Neural progenitor cell (in vitro differentiated cells): ENCODE data around the gene VCL. TPM values are rescaled to one million over a fixed set of nuclear protein-coding genes. Genes with fewer than 3 reads are reported as not detected.
A peak's percentile ranks its signal among the peaks of the same experiment; 100 is the strongest.

Source experiments
- DNase-seq: peaks from one replicate; pipeline ENCODE4 v3.0.0-alpha.2; 2016; ENCODE audit warnings: low spot score
- H2AFZ ChIP-seq: fragments of 200-600 bp; sonication (generic); replicated peaks from 2 replicates; pipeline ENCODE4 v1.6.1; 2016; ENCODE audit warnings: antibody characterized with exemption
- H3F3A ChIP-seq: fragments of 200-600 bp; sonication (generic); 2 replicates; pipeline ENCODE4 v1.6.1; 2016; ENCODE audit warnings: antibody characterized with exemption, low read depth
- H3K27ac ChIP-seq: fragments of 200-600 bp; sonication (generic); 2 replicates; pipeline ENCODE4 v1.5.1; 2016; ENCODE audit warnings: mild to moderate bottlenecking
- H3K27me3 ChIP-seq: fragments of 200-600 bp; sonication (generic); 2 replicates; pipeline ENCODE4 v1.6.1; 2016; ENCODE audit warnings: mild to moderate bottlenecking, moderate library complexity
- H3K36me3 ChIP-seq: fragments of 200-600 bp; sonication (generic); 2 replicates; pipeline ENCODE4 v1.5.1; 2016
- H3K4me1 ChIP-seq: fragments of 200-600 bp; sonication (generic); 2 replicates; pipeline ENCODE4 v1.6.1; 2016; ENCODE audit warnings: mixed run types
- H3K4me2 ChIP-seq: fragments of 200-600 bp; sonication (generic); 2 replicates; pipeline ENCODE4 v1.6.1; 2016
- H3K4me3 ChIP-seq: fragments of 200-600 bp; sonication (generic); 2 replicates; pipeline ENCODE4 v1.5.1; 2016
- H3K79me2 ChIP-seq: fragments of 200-600 bp; sonication (generic); 2 replicates; pipeline ENCODE4 v1.6.1; 2016; ENCODE audit warnings: low read depth
- H3K9ac ChIP-seq: fragments of 200-600 bp; sonication (generic); 2 replicates; pipeline ENCODE4 v1.6.1; 2016
- H3K9me3 ChIP-seq: fragments of 200-600 bp; sonication (generic); 2 replicates; pipeline ENCODE4 v1.5.1; 2016; ENCODE audit warnings: low read depth
- H4K20me1 ChIP-seq: fragments of 200-600 bp; sonication (generic); 2 replicates; pipeline ENCODE4 v1.6.1; 2016; ENCODE audit warnings: low read depth
- H3K27ac Mint-ChIP-seq: 3 replicates; pipeline ENCODE4 v1.8.0; 2021; ENCODE audit warnings: mixed read lengths
- H3K27me3 Mint-ChIP-seq: 2 replicates; pipeline ENCODE4 v1.8.0; 2022; ENCODE audit warnings: low read depth, mild to moderate bottlenecking, inconsistent platforms, moderate library complexity, mixed read lengths; ENCODE audit not compliant: insufficient read depth
- H3K36me3 Mint-ChIP-seq: 3 replicates; pipeline ENCODE4 v1.8.0; 2021; ENCODE audit warnings: mixed read lengths
- H3K4me1 Mint-ChIP-seq: 3 replicates; pipeline ENCODE4 v1.8.0; 2021; ENCODE audit warnings: mixed read lengths
- H3K4me3 Mint-ChIP-seq: 3 replicates; pipeline ENCODE4 v1.8.0; 2021; ENCODE audit warnings: mild to moderate bottlenecking, moderate library complexity, mixed read lengths
- H3K9me3 Mint-ChIP-seq: 3 replicates; pipeline ENCODE4 v1.8.0; 2020; ENCODE audit warnings: mixed read lengths
- EZH2 ChIP-seq: fragments of 200-600 bp; sonication (generic); IDR thresholded peaks from 2 replicates; pipeline ENCODE4 v1.6.1; 2017; ENCODE audit warnings: antibody characterized with exemption, mild to moderate bottlenecking, moderate library complexity
- EZH2phosphoT487 ChIP-seq: fragments of 200-600 bp; sonication (generic); IDR thresholded peaks from 2 replicates; pipeline ENCODE4 v1.6.1; 2017; ENCODE audit warnings: antibody characterized with exemption
- total RNA-seq: library from RNA; depleted of rRNA; stranded (reverse); fragments of >200 nt; gene quantifications from 2 replicates; pipeline ENCODE4 v1.2.3, GENCODE V29; 2015; ENCODE audit warnings: low replicate concordance
- TF ChIP-seq, protein P1 (sequence below): fragments of 200-600 bp; sonication (generic); IDR thresholded peaks from 2 replicates; pipeline ENCODE4 v1.5.1; 2017; ENCODE audit warnings: antibody characterized with exemption, mild to moderate bottlenecking

Gene VCL
- total RNA-seq, 1 donor from 2014 or later: 96.9 TPM

DNA sequence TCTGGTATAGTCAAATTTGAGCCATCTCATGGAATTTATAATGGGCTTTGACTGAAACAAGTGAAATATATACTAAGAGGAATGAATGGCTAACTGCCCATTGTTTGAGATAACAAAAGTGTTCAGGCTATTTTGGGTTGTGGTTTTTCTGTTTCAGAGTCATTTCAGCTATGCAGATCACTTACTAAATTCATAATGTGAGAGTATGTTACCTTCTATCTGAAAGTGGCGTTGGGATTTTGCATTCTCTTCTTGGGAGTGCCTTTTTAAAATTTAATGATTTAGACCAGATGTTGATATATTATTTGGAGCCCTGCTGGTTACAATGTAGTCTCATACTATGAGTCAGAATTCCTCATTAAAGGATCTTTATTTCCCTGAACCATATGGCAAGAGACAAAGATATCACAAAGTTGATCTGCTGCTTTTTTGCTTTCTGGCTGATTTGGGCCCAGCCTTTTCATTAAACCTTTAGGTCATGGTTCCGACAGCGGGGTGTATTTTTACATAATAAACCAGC is 10.4 kb downstream of the VCL start:
- no peak for DNase-seq
- Histone ChIP-seq H3K79me2 (peaks cover 100% of the 10 kb centered on the region), H2AFZ (no peak overlapping the region), H4K20me1 (peaks cover 41% of the 10 kb centered on the region), H3F3A (peaks cover 11% of the 10 kb centered on the region), H3K4me3 (no peak overlapping the region), H3K36me3 (no peaks in the 10 kb centered on the region), H3K9ac (no peak overlapping the region), H3K27me3 (no peaks in the 10 kb centered on the region), H3K4me2 (no peak overlapping the region), H3K27ac (peak overlapping the region; percentile 4), H3K9me3 (no peaks in the 10 kb centered on the region), H3K4me1 (peaks cover 18% of the 10 kb centered on the region)
- Mint-ChIP-seq H3K27ac (peak overlapping the region; percentile 75), H3K27me3 (no peaks in the 10 kb centered on the region), H3K36me3 (peaks cover 14% of the 10 kb centered on the region), H3K9me3 (no peaks in the 10 kb centered on the region), H3K4me1 (peaks cover 44% of the 10 kb centered on the region), H3K4me3 (no peak overlapping the region)
- TF ChIP-seq EZH2phosphoT487 (no peak), EZH2 (no peak)
- TF ChIP-seq, protein P1, sequence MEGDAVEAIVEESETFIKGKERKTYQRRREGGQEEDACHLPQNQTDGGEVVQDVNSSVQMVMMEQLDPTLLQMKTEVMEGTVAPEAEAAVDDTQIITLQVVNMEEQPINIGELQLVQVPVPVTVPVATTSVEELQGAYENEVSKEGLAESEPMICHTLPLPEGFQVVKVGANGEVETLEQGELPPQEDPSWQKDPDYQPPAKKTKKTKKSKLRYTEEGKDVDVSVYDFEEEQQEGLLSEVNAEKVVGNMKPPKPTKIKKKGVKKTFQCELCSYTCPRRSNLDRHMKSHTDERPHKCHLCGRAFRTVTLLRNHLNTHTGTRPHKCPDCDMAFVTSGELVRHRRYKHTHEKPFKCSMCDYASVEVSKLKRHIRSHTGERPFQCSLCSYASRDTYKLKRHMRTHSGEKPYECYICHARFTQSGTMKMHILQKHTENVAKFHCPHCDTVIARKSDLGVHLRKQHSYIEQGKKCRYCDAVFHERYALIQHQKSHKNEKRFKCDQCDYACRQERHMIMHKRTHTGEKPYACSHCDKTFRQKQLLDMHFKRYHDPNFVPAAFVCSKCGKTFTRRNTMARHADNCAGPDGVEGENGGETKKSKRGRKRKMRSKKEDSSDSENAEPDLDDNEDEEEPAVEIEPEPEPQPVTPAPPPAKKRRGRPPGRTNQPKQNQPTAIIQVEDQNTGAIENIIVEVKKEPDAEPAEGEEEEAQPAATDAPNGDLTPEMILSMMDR: no peak

DNA sequence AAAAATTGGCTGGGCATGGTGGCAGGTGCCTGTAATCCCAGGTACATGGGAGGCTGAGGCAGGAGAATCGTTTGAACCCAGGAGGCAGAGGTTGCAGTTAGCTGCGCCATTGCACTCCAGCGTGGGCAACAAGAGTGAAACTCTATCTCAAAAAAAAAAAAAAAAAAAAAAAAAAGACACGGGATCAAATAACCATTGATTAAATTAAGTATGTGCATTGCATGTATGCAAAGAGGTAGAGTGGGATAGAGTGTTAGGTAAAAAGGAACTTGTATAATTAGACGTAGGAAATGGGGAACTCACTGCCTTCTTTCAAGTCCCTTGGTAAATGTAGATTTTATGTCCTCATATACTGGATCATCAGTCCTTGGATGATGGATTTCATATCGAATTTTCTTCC is 13.1 kb downstream of the VCL start:
- Histone ChIP-seq H3K4me2 (no peak overlapping the region), H3K9me3 (no peaks in the 10 kb centered on the region), H3K9ac (no peak overlapping the region), H3K79me2 (peaks cover 100% of the 10 kb centered on the region), H3K27me3 (no peaks in the 10 kb centered on the region), H3F3A (peaks cover 11% of the 10 kb centered on the region), H4K20me1 (peaks cover 42% of the 10 kb centered on the region), H3K36me3 (no peaks in the 10 kb centered on the region), H3K4me1 (peaks cover 18% of the 10 kb centered on the region), H3K4me3 (no peak overlapping the region), H2AFZ (no peak overlapping the region), H3K27ac (no peak overlapping the region)
- DNase-seq: no peak
- Mint-ChIP-seq H3K9me3 (no peaks in the 10 kb centered on the region), H3K27me3 (peaks cover 2% of the 10 kb centered on the region), H3K27ac (peak overlapping the region; percentile 65), H3K4me3 (no peak overlapping the region), H3K36me3 (peaks cover 16% of the 10 kb centered on the region), H3K4me1 (peaks cover 44% of the 10 kb centered on the region)
- TF ChIP-seq, protein P1: no peak
- TF ChIP-seq EZH2phosphoT487 (no peak), EZH2 (no peak)

DNA sequence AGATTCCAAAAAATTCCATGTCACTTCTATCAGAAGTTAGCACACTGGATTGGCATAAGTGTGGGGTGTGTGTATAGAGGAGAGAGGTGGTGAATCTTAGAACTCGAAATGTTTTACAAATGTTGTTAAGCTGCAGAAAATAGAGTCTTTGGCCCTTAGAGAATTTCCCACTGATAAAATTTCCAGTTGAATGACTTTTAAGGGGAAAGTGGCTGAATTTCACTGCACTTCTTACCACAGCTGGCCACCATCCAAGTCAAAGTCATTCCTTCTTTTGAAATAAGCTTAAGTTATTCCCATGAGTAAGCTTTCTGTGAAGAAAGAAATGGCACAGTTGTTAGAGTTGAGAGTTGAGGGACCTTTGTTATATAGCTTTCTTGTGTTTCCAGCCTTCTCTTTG is 13.9 kb downstream of the VCL start:
- peaks cover 11% of the 10 kb centered on the region for H3F3A ChIP-seq
- no peak overlapping the region for H3K27ac ChIP-seq
- H3K9me3 ChIP-seq: no peaks in the 10 kb centered on the region
- no peak overlapping the region for H3K4me3 ChIP-seq
- DNase-seq: peak; percentile 23
- peaks cover 100% of the 10 kb centered on the region for H3K79me2 ChIP-seq
- Mint-ChIP-seq H3K4me3 (no peak overlapping the region), H3K27ac (peak overlapping the region; percentile 49), H3K4me1 (peaks cover 44% of the 10 kb centered on the region), H3K9me3 (no peaks in the 10 kb centered on the region), H3K36me3 (peaks cover 19% of the 10 kb centered on the region), H3K27me3 (peaks cover 2% of the 10 kb centered on the region)
- TF ChIP-seq, protein P1: no peak
- TF ChIP-seq EZH2phosphoT487: no peak
- TF ChIP-seq EZH2: no peak
- no peak overlapping the region for H3K9ac ChIP-seq
- H3K36me3 ChIP-seq: no peaks in the 10 kb centered on the region
- H2AFZ ChIP-seq: no peak overlapping the region
- H3K4me2 ChIP-seq: no peak overlapping the region
- H4K20me1 ChIP-seq: peaks cover 39% of the 10 kb centered on the region
- H3K4me1 ChIP-seq: peaks cover 18% of the 10 kb centered on the region
- no peaks in the 10 kb centered on the region for H3K27me3 ChIP-seq
